Peyer's patch (tissue), 4 donors: ENCODE measurements around the gene APC2. TPM values are rescaled to one million over a fixed set of nuclear protein-coding genes. Genes with fewer than 3 reads are reported as not detected.

ENCODE experiments used
- DNase-seq, 3 donors: peaks; one replicate each; pipeline ENCODE4 v3.0.0-alpha.2; 2017 to 2019
- H3K27ac ChIP-seq, 4 donors: fragments of 200-600 bp; sonication (generic); one replicate each; pipeline ENCODE4 v1.5.1; 2016 to 2019
- H3K27me3 ChIP-seq, 2 donors: fragments of 200-600 bp; sonication (generic); one replicate each; pipeline ENCODE4 v1.5.1; 2019
- H3K36me3 ChIP-seq, 3 donors: fragments of 200-600 bp; sonication (generic); one replicate each; pipeline ENCODE4 v1.5.1; 2016 to 2019
- H3K4me1 ChIP-seq, 4 donors: fragments of 200-600 bp; sonication (generic); one replicate each; pipeline ENCODE4 v1.5.1; 2016 to 2019
- H3K4me3 ChIP-seq, 4 donors: fragments of 200-600 bp; sonication (generic); 1 replicate in 3 of 4; 2 replicates in 1 of 4; pipeline ENCODE4 v1.5.1; 2016 to 2019; ENCODE audit warnings: mild to moderate bottlenecking in 1 of 4
- H3K9me3 ChIP-seq, 4 donors: fragments of 200-600 bp; sonication (generic); one replicate each; pipeline ENCODE4 v1.5.1; 2016 to 2019; ENCODE audit warnings: mild to moderate bottlenecking in 1 of 4
- POLR2A ChIP-seq, 2 donors: fragments of 450-650 bp; IDR thresholded peaks; one replicate each; pipeline ENCODE4 v1.5.1; 2017; ENCODE audit warnings: antibody characterized with exemption in 2 of 2, mild to moderate bottlenecking in 2 of 2, moderate library complexity in 2 of 2
- total RNA-seq, 4 donors: library from RNA; depleted of rRNA; stranded (reverse); fragments of >200 nt; gene quantifications; one replicate each; pipeline ENCODE4 v1.1.0, GENCODE V29; 2016
- TF ChIP-seq, protein P1 (sequence below), 6 experiments: fragments of 450-650 bp in 4 of 6; fragments of 200-600 bp in 2 of 6; sonication (generic) in 1 of 6; IDR thresholded peaks; one replicate each; pipeline ENCODE4 v1.5.1; 2017 to 2019; ENCODE audit warnings: antibody characterized with exemption in 6 of 6, mild to moderate bottlenecking in 3 of 6, moderate library complexity in 1 of 6

Gene APC2
- total RNA-seq, 4 donors from 2014 or later = 0.18 to 0.76 (median 0.27) TPM; not detected in 1

DNA sequence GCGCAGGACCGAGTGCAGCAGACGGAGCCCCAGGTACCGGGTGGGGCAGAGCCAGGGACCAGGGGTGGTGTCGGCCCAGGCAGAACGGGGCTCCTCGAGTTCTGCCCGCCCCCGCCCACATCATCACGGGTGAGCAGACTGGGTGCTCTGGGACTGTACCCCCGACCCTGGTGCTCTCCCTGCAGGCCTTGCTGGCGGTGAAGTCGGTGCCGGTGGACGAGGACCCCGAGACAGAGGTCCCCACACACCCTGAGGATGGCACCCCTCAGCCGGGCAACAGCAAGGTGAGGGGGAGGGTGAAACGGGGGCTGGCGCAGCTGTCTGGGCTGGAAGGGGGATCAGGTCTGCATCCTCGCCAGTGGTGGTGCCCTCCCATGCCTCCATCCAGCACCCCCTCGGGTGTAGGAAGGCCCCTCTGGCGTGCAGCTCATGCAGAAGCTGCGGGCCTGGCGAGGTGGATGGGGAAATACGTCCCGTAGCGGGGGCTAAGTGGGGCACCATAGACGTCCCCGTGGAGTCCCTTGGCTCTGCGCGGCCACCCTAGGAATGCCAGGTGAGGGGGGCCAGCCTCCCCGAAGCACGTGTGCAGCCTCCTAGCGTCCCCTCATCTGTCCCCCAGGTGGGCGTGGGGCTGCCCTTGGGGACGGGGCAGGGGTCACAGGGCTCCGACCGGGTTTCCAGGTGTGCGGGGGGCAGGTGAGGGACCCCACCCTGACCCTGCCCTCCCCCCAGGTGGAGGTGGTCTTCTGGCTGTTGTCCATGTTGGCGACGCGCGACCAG lies 6.4 kb downstream of the APC2 start:
- H3K36me3 ChIP-seq = no peaks in the 10 kb centered on the region
- peaks cover 0 to 23% (median 9%) of the 10 kb centered on the region in 4 donors for H3K4me1 ChIP-seq
- H3K4me3 ChIP-seq = no peak overlapping the region
- H3K27me3 ChIP-seq = peaks cover 0 to 51% of the 10 kb centered on the region in 2 donors
- TF ChIP-seq, protein P1, sequence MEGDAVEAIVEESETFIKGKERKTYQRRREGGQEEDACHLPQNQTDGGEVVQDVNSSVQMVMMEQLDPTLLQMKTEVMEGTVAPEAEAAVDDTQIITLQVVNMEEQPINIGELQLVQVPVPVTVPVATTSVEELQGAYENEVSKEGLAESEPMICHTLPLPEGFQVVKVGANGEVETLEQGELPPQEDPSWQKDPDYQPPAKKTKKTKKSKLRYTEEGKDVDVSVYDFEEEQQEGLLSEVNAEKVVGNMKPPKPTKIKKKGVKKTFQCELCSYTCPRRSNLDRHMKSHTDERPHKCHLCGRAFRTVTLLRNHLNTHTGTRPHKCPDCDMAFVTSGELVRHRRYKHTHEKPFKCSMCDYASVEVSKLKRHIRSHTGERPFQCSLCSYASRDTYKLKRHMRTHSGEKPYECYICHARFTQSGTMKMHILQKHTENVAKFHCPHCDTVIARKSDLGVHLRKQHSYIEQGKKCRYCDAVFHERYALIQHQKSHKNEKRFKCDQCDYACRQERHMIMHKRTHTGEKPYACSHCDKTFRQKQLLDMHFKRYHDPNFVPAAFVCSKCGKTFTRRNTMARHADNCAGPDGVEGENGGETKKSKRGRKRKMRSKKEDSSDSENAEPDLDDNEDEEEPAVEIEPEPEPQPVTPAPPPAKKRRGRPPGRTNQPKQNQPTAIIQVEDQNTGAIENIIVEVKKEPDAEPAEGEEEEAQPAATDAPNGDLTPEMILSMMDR (IDR thresholded peaks at IDR 0.05) = no peak
- no peak for TF ChIP-seq POLR2A (IDR thresholded peaks at IDR 0.05)
- H3K9me3 ChIP-seq = peaks cover 0 to 6% (median 0%) of the 10 kb centered on the region in 4 donors
- H3K27ac ChIP-seq = no peak overlapping the region
- DNase-seq = no peak

DNA sequence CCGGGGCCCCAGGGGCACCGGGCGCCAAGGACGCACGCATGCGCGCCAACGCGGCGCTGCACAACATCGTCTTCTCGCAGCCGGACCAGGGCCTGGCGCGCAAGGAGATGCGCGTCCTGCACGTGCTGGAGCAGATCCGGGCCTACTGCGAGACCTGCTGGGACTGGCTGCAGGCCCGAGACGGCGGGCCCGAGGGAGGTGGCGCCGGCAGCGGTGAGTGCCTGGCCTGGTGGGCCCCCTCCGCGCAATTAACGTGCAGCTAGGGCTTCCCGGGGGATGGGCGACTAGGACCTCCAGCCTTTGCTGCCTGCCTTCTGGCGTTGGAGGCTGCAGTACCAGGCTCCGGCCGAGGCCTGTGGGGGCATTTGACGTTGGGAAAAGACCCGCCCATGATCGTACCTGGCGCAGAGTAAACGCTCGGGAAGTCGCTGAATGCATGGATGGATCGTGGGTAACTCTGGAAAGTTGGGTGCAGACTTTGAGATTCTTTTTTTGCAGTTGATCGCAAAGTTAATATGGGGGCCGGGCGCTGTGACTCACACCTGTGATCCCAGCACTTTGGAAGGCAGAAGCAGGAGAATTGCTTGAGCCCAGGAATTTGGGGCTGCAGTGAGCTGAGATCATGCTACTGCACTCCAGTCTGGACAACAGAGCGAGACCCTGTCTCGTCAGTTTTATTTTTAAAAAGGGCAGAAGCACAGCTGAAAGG lies 7.3 kb downstream of the APC2 start:
- Histone ChIP-seq H3K4me1 (peaks cover 0 to 23% (median 9%) of the 10 kb centered on the region in 4 donors), H3K27me3 (peaks cover 0 to 42% of the 10 kb centered on the region in 2 donors), H3K4me3 (no peak overlapping the region), H3K36me3 (no peaks in the 10 kb centered on the region), H3K9me3 (peaks cover 0 to 6% (median 0%) of the 10 kb centered on the region in 4 donors), H3K27ac (no peak overlapping the region)
- DNase-seq = no peak
- TF ChIP-seq POLR2A (IDR thresholded peaks at IDR 0.05) = no peak
- TF ChIP-seq, protein P1 (IDR thresholded peaks at IDR 0.05) = no peak

DNA sequence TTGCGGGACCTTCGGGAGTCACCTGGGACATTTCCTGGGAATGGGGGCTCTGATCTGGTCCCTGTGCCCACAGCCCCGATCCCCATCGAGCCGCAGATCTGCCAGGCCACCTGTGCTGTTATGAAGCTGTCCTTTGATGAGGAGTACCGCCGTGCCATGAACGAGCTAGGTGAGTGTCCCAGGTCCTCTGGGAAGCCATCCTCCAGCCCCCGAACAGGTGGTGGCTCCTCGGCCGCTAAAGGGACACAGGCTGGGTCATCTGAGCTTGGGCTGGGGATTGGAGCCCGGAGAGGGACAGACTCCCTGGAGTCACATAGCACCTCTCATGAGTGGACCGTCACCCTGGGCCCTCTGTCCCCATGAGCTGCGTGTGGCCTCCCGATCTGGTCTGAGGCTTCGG lies 8.0 kb downstream of the APC2 start:
- no peak for DNase-seq
- peaks cover 0 to 6% (median 0%) of the 10 kb centered on the region in 4 donors for H3K9me3 ChIP-seq
- no peaks in the 10 kb centered on the region for H3K36me3 ChIP-seq
- TF ChIP-seq, protein P1 (IDR thresholded peaks at IDR 0.05) = no peak
- TF ChIP-seq POLR2A (IDR thresholded peaks at IDR 0.05) = no peak
- peaks cover 0 to 22% (median 9%) of the 10 kb centered on the region in 4 donors for H3K4me1 ChIP-seq
- H3K27ac ChIP-seq = no peak overlapping the region
- H3K27me3 ChIP-seq = peaks cover 0 to 36% of the 10 kb centered on the region in 2 donors
- H3K4me3 ChIP-seq = no peak overlapping the region

DNA sequence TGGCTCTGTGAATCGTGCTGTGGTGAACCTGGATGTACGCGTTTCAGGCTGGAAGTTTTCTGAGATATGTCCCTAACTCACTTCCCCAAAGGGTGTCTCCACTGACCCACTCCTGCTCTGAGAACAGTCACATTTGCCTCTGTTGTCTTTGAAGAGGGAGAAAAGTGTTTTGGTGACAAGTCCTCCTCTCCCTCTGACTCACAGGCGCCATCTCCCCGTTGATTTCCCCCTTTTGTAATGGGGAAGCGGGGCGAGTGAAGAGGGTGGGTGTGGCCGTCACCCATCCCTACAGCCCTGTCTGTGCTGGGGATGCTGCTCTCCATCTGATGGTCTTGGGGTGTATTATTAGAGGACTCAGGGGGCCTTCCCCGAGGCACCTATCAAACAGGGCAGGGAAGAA lies 9.6 kb downstream of the APC2 start:
- no peak for TF ChIP-seq POLR2A (IDR thresholded peaks at IDR 0.05)
- TF ChIP-seq, protein P1 (IDR thresholded peaks at IDR 0.05) = no peak
- Histone ChIP-seq H3K4me3 (no peak overlapping the region), H3K27me3 (peaks cover 0 to 27% of the 10 kb centered on the region in 2 donors), H3K36me3 (no peaks in the 10 kb centered on the region), H3K9me3 (peaks cover 0 to 6% (median 0%) of the 10 kb centered on the region in 4 donors), H3K4me1 (peaks cover 0 to 12% (median 9%) of the 10 kb centered on the region in 4 donors), H3K27ac (no peak overlapping the region)
- no peak for DNase-seq

DNA sequence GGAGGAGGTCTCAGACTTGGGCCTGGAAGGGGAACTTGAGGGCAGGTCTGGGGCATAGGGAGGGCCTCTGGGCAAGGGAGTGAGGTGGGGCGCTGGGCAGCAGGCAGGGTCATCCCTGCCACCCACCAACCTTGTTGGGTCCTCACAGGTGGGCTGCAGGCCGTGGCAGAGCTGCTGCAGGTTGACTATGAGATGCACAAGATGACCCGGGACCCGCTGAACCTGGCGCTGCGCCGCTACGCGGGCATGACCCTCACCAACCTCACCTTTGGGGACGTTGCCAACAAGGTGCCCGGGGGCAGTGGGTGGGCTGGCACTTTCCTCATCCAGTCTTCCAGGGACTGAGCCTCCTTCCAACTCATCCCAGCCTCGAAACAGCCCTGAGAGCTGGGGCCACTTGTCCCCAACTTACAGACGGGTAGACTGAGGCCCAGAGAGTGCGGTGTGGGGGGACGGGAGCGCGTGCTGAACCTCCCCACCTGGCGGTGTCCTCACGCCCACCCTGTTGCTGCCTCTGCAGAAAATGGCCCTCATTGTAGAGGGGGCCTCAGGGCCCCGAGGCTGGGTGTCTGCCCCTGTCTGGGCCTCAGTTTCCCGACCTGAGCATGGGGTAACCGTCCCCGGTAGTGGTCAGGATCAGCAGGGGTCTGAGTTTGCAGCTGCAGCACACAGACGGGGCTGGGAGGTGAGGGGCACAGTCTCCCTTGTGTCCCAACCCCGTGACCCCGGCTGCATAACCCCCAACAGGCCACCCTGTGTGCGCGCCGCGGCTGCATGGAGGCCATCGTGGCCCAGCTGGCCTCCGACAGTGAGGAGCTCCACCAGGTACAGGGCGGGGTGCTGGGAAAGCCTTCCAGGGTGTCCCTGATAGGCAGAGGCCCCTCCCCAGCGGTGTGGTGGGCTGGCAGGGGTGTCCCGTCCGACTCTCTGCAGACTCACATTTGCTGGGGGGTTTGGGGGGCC lies 10.4 kb downstream of the APC2 start:
- Histone ChIP-seq H3K4me1 (peaks cover 0 to 13% (median 4%) of the 10 kb centered on the region in 4 donors), H3K36me3 (no peaks in the 10 kb centered on the region), H3K4me3 (no peak overlapping the region), H3K27me3 (peaks cover 0 to 22% of the 10 kb centered on the region in 2 donors), H3K27ac (no peak overlapping the region), H3K9me3 (peaks cover 0 to 5% (median 0%) of the 10 kb centered on the region in 4 donors)
- TF ChIP-seq, protein P1 (IDR thresholded peaks at IDR 0.05) = no peak
- no peak for TF ChIP-seq POLR2A (IDR thresholded peaks at IDR 0.05)
- no peak for DNase-seq
